AG04449 (cell line): ENCODE results near the gene LRIT1.

Experiments used
- CTCF ChIA-PET: fragments of 350-600 bp; formaldehyde crosslinking; extraction: SDS; loops from one replicate; lab custom pipeline; 2021; ENCODE audit warnings: antibody characterized with exemption; lab: Yijun Ruan, JAX
- POLR2A ChIA-PET: fragments of 400-600, 350-600 bp; formaldehyde crosslinking; extraction: SDS; loops from one replicate; lab custom pipeline; 2020; ENCODE audit warnings: antibody characterized with exemption, inconsistent platforms; lab: Yijun Ruan, JAX
- DNase-seq: peaks from one replicate; pipeline ENCODE4 v3.0.0-alpha.2; 2010; ENCODE audit warnings: low read depth, low spot score
- H3K4me3 ChIP-seq: 2 replicates; pipeline ENCODE4 v1.5.1; 2011; ENCODE audit warnings: low read depth, mild to moderate bottlenecking, control low read depth, low read length
- CTCF ChIP-seq: IDR thresholded peaks from one replicate; pipeline ENCODE4 v1.5.1; 2011; ENCODE audit warnings: mild to moderate bottlenecking, moderate library complexity, low read length, control low read depth, inconsistent platforms; ENCODE audit not compliant: insufficient read depth; ENCODE audit errors: missing control alignments

LRIT1 gene

GRCh38 chr10:84244651-84245270 lies 3.4 kb upstream of the LRIT1 start, which contains the start of gene RGR:
RGR (plus strand) TSS chr10:84245053; CDS start chr10:84245091, 38 bp downstream.
- ChIA-PET CTCF (interaction anchor here (1.1 kb wide), 1 partner anchor 292 kb away, joined by 3 read pairs; no protein-coding TSS in a partner anchor), POLR2A (no interaction called here)
- no peak for TF ChIP-seq CTCF
- no peak for DNase-seq
- no peak within 1 kb of the TSS for H3K4me3 ChIP-seq

GRCh38 chr10:84243759-84244158 lies 2.4 kb upstream of the LRIT1 start:
- CTCF ChIA-PET: interaction anchor here (0.9 to 1.1 kb wide), 2 partner anchors 20 to 293 kb away, joined by 3 read pairs; no protein-coding TSS in a partner anchor
- no peak overlapping the region for H3K4me3 ChIP-seq
- POLR2A ChIA-PET: no interaction called here
- TF ChIP-seq CTCF: no peak
- DNase-seq: no peak

- POLR2A ChIA-PET: no interaction called here
- CTCF ChIA-PET: interaction anchor here (0.9 kb wide), 1 partner anchor 18 kb away, joined by 3 read pairs; no protein-coding TSS in a partner anchor
These were observed 2.4 kb downstream of the LRIT1 start for GRCh38 chr10:84238909-84239308.

GRCh38 chr10:84237199-84238051 lies 3.9 kb downstream of the LRIT1 start:
- POLR2A ChIA-PET: no interaction called here
- H3K4me3 ChIP-seq: no peak overlapping the region
- no peak for DNase-seq
- TF ChIP-seq CTCF: no peak
- CTCF ChIA-PET: interaction anchor here (0.9 kb wide), 1 partner anchor 11 kb away, joined by 3 read pairs; no protein-coding TSS in a partner anchor

More at GRCh38 chr10:84238909-84239308, 2.4 kb downstream of the LRIT1 start:
- no peak for TF ChIP-seq CTCF
- H3K4me3 ChIP-seq: no peak overlapping the region
- no peak for DNase-seq

- no peak for DNase-seq
- TF ChIP-seq CTCF: no peak
- ChIA-PET POLR2A (no interaction called here), CTCF (interaction anchor here (0.7 to 0.9 kb wide), 2 partner anchors 12 to 300 kb away, joined by 3 read pairs; no protein-coding TSS in a partner anchor)
- H3K4me3 ChIP-seq: no peak overlapping the region
These were observed 4.5 kb downstream of the LRIT1 start for GRCh38 chr10:84236807-84237198.

- no peak overlapping the region for H3K4me3 ChIP-seq
- ChIA-PET CTCF (no interaction called here), POLR2A (no interaction called here)
- DNase-seq: no peak
- TF ChIP-seq CTCF: no peak
These were observed 6.2 kb downstream of the LRIT1 start for GRCh38 chr10:84235096-84235495.
